ENCODE data around the gene RBBP8NL. TPM values are rescaled to one million over a fixed set of nuclear protein-coding genes. Genes with fewer than 3 reads are reported as not detected.

RBBP8NL gene
- total RNA-seq, 1 experiment from 2014 or later = 14.0 TPM

DNA sequence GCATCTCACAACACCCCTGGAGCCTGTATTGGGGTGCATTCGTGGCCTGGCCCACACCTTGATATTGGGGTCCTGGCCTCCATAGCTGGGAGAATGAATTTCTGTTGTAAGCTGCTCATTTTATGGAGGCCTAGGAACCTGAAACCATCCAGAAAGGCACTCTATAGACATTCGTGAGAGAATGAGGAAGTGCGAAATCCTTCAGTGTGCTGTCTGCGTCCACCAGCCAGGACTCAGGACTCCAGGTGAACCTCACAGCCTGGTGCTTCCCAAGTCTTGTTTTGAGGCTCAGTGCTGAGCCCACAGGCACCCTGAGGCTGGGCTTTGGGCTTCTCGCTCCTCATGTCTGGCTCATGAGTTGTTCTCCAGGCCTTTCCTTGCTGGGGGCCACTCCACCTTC is 11.9 kb upstream of the RBBP8NL start:
- H3K4me1 ChIP-seq (replicated peaks; ENCODE audit: insufficient read depth) = no peaks in the 10 kb centered on the region
- ChIA-PET POLR2A (ENCODE audit: unreplicated experiment) (interaction anchor here (0.6 kb wide), 1 partner anchor 435 kb away, joined by 3 read pairs; no protein-coding TSS in a partner anchor), CTCF (no interaction called here)
- no peaks in the 10 kb centered on the region for H3F3A ChIP-seq (ENCODE audit: insufficient read depth, low read depth)
- intact Hi-C loops (cut with micrococcal nuclease; ENCODE audit: unreplicated experiment) = no loop called here
- no peak overlapping the region for H2AFZ ChIP-seq
- H3K27ac ChIP-seq = no peak overlapping the region
- no peak overlapping the region for H3K4me2 ChIP-seq
- H3K9me2 ChIP-seq (ENCODE audit: insufficient read depth) = no peaks in the 10 kb centered on the region
- DNase-seq = no peak
- H3K36me3 ChIP-seq (ENCODE audit: low read depth) = no peaks in the 10 kb centered on the region
- no peaks in the 10 kb centered on the region for H4K20me1 ChIP-seq (ENCODE audit: insufficient read depth)
- H3K4me3 ChIP-seq = no peak overlapping the region
- no peaks in the 10 kb centered on the region for H3K79me2 ChIP-seq (ENCODE audit: low read depth)
- no peaks in the 10 kb centered on the region for H3K9me3 ChIP-seq (ENCODE audit: insufficient read depth, low read depth)
- H3K27me3 ChIP-seq (ENCODE audit: insufficient read depth, low read depth) = peaks cover 85% of the 10 kb centered on the region
- no peak for TF ChIP-seq EZH2 (IDR thresholded peaks at IDR 0.05; ENCODE audit: low read depth)
- TF ChIP-seq, protein P1, sequence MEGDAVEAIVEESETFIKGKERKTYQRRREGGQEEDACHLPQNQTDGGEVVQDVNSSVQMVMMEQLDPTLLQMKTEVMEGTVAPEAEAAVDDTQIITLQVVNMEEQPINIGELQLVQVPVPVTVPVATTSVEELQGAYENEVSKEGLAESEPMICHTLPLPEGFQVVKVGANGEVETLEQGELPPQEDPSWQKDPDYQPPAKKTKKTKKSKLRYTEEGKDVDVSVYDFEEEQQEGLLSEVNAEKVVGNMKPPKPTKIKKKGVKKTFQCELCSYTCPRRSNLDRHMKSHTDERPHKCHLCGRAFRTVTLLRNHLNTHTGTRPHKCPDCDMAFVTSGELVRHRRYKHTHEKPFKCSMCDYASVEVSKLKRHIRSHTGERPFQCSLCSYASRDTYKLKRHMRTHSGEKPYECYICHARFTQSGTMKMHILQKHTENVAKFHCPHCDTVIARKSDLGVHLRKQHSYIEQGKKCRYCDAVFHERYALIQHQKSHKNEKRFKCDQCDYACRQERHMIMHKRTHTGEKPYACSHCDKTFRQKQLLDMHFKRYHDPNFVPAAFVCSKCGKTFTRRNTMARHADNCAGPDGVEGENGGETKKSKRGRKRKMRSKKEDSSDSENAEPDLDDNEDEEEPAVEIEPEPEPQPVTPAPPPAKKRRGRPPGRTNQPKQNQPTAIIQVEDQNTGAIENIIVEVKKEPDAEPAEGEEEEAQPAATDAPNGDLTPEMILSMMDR (conservative IDR thresholded peaks at IDR 0.05) = no peak
- no TSS peak for BruUV-seq (replicated peaks)

DNA sequence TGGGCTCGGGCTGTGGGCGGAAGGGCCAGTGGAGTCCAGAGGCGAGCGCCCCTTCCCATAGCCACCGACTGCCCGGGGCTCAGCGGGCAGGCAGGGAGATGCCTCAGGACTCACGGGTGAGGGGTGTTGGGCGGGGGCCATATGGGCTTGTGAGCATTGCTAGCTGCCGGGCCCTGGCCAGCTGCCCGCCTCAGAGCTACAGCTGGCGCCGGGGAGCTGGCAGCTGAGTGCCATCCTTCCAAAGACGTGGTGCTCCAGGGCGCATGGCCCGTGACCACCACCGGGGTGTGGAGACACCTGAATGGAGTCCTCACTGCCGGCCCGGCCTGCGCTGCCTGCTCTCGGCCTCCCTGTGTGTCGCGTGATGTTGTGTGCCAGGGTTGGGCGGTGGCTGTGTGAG is 10.6 kb upstream of the RBBP8NL start:
- Histone ChIP-seq H3K4me2 (no peak overlapping the region), H3K27me3 (ENCODE audit: insufficient read depth, low read depth) (peaks cover 80% of the 10 kb centered on the region), H4K20me1 (ENCODE audit: insufficient read depth) (no peaks in the 10 kb centered on the region), H3F3A (ENCODE audit: insufficient read depth, low read depth) (no peaks in the 10 kb centered on the region), H3K27ac (no peak overlapping the region), H3K79me2 (ENCODE audit: low read depth) (no peaks in the 10 kb centered on the region), H3K4me1 (replicated peaks; ENCODE audit: insufficient read depth) (no peaks in the 10 kb centered on the region), H2AFZ (no peak overlapping the region), H3K36me3 (ENCODE audit: low read depth) (no peaks in the 10 kb centered on the region), H3K9me3 (ENCODE audit: insufficient read depth, low read depth) (no peaks in the 10 kb centered on the region), H3K9me2 (ENCODE audit: insufficient read depth) (no peaks in the 10 kb centered on the region), H3K4me3 (no peak overlapping the region)
- no peak for TF ChIP-seq EZH2 (IDR thresholded peaks at IDR 0.05; ENCODE audit: low read depth)
- TF ChIP-seq, protein P1 (conservative IDR thresholded peaks at IDR 0.05) = no peak
- no TSS peak for BruUV-seq (replicated peaks)
- POLR2A ChIA-PET (ENCODE audit: unreplicated experiment) = no interaction called here
- DNase-seq = no peak
- CTCF ChIA-PET = no interaction called here
- intact Hi-C loops (cut with micrococcal nuclease; ENCODE audit: unreplicated experiment) = no loop called here

DNA sequence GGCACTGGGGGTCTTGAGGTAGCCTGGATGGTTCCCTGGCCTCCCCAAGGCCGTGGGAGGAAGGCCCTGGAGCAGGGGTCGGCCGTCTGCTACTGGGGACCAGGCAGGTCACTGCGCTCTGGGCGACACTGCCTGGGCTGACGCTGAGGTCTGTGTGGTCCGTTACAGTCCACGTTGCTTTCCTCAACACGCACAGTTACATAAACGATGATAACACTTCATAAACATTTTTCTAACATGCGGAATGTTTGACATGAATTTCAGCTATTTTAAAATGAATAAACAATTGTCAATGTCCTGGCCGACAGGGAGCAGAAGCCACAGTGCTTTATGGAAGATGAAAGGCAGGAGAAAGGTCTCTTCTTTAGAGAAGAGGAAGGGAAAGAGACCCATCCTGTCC is 10.2 kb upstream of the RBBP8NL start:
- ChIA-PET POLR2A (ENCODE audit: unreplicated experiment) (no interaction called here), CTCF (no interaction called here)
- Histone ChIP-seq H3K79me2 (ENCODE audit: low read depth) (no peaks in the 10 kb centered on the region), H3K27ac (no peak overlapping the region), H3K4me3 (no peak overlapping the region), H3F3A (ENCODE audit: insufficient read depth, low read depth) (no peaks in the 10 kb centered on the region), H3K9me2 (ENCODE audit: insufficient read depth) (no peaks in the 10 kb centered on the region), H3K9me3 (ENCODE audit: insufficient read depth, low read depth) (no peaks in the 10 kb centered on the region), H2AFZ (no peak overlapping the region), H3K36me3 (ENCODE audit: low read depth) (no peaks in the 10 kb centered on the region), H4K20me1 (ENCODE audit: insufficient read depth) (no peaks in the 10 kb centered on the region), H3K4me2 (no peak overlapping the region), H3K4me1 (replicated peaks; ENCODE audit: insufficient read depth) (no peaks in the 10 kb centered on the region), H3K27me3 (ENCODE audit: insufficient read depth, low read depth) (peaks cover 76% of the 10 kb centered on the region)
- intact Hi-C loops (cut with micrococcal nuclease; ENCODE audit: unreplicated experiment) = no loop called here
- no TSS peak for BruUV-seq (replicated peaks)
- TF ChIP-seq EZH2 (IDR thresholded peaks at IDR 0.05; ENCODE audit: low read depth) = no peak
- TF ChIP-seq, protein P1 (conservative IDR thresholded peaks at IDR 0.05) = no peak
- DNase-seq = no peak

All from PC-9 (cell line).